Kidney epithelial cell (primary cell): ENCODE data around the gene GRB10. TPM values are rescaled to one million over a fixed set of nuclear protein-coding genes. Genes with fewer than 3 reads are reported as not detected.
A peak's percentile ranks its signal among the peaks of the same experiment; 100 is the strongest.

Source experiments
- DNase-seq: peaks from one replicate; pipeline ENCODE4 v3.0.0-alpha.2; 2010; ENCODE audit warnings: low read depth
- H3K27me3 ChIP-seq: 2 replicates; pipeline ENCODE4 v1.6.0; 2011; ENCODE audit warnings: low read length; ENCODE audit not compliant: control insufficient read depth, insufficient read depth
- H3K36me3 ChIP-seq: 2 replicates; pipeline ENCODE4 v1.5.1; 2011; ENCODE audit warnings: low read length; ENCODE audit not compliant: control insufficient read depth, insufficient read depth
- H3K4me3 ChIP-seq: 2 replicates; pipeline ENCODE4 v1.5.1; 2011; ENCODE audit warnings: low read depth, mild to moderate bottlenecking, control low read depth, low read length
- total RNA-seq: library from RNA; depleted of rRNA; stranded (reverse); fragments of >200 nt; gene quantifications from 2 replicates; pipeline ENCODE4 v1.2.3, GENCODE V29; 2015
- TF ChIP-seq, protein P1 (sequence below): IDR thresholded peaks from 2 replicates; pipeline ENCODE4 v1.5.1; 2011; ENCODE audit warnings: mild to moderate bottlenecking, moderate library complexity, low read length, control low read depth, inconsistent platforms; ENCODE audit not compliant: insufficient read depth, poor library complexity, severe bottlenecking

GRB10 gene
- total RNA-seq, 1 donor from 2014 or later = 86.3 TPM

DNA sequence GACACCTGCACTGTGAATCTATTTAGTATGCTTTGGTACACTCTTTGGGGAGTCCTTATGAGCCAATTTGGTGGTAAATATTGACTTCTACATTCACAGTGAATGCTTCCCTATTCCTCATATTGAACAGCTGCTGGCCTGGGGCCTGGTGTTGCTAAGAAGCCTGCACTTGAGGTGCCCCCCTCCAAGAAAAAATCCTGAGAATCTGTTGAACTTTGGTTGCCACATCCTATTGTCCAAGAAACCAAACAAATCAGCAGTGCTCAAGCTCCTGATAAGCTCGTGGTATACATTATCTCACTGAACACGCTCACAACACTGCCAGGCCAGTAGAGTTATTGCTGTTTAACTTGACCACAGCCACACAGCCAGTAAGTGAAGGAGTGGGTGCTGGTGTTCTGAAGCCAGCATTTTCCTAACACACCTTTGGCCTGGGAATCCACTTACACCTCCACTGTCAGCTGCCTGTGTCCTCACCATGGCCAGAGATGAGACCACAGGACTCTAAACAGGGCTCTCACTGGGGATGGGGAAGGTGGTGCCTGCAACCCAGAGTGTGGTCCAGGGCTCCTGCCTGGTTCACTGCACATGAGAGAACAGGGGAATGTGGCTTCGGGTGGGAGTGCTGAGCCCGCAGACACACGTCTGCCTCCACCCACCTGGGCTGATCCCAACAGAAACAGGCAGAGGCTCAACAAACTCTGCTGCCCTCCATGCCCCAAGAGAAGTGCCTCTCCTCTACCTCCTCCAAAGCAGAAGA is 224.2 kb downstream of the GRB10 start:
- Histone ChIP-seq H3K27me3 (peaks cover 20% of the 10 kb centered on the region), H3K4me3 (no peak overlapping the region)
- DNase-seq = peak; percentile 56

DNA sequence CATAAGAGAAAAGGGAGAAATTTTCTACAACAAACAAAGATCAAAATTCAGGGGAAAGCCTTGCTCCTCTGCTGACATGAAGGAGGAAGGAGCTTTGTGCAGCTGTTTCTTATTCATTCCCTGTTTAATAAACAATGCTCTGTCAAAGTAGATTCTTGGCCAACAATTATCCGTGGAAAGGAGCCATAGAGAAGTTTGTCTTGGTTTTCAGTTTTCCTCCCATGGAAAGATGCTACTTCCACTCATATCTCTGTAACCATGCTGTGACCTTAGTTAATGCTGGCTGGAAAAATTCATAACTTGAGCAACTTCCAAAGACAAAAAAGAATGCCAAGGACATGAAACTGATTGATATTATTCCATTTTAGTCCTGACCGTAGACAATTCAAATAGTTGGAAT is 225.6 kb downstream of the GRB10 start:
- TF ChIP-seq, protein P1, sequence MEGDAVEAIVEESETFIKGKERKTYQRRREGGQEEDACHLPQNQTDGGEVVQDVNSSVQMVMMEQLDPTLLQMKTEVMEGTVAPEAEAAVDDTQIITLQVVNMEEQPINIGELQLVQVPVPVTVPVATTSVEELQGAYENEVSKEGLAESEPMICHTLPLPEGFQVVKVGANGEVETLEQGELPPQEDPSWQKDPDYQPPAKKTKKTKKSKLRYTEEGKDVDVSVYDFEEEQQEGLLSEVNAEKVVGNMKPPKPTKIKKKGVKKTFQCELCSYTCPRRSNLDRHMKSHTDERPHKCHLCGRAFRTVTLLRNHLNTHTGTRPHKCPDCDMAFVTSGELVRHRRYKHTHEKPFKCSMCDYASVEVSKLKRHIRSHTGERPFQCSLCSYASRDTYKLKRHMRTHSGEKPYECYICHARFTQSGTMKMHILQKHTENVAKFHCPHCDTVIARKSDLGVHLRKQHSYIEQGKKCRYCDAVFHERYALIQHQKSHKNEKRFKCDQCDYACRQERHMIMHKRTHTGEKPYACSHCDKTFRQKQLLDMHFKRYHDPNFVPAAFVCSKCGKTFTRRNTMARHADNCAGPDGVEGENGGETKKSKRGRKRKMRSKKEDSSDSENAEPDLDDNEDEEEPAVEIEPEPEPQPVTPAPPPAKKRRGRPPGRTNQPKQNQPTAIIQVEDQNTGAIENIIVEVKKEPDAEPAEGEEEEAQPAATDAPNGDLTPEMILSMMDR = no peak
- no peak for DNase-seq
- H3K4me3 ChIP-seq = no peak overlapping the region
- peaks cover 20% of the 10 kb centered on the region for H3K27me3 ChIP-seq
- H3K36me3 ChIP-seq = no peaks in the 10 kb centered on the region

More for the DNA sequence above, 224.2 kb downstream of the GRB10 start:
- TF ChIP-seq, protein P1 = no peak
- no peaks in the 10 kb centered on the region for H3K36me3 ChIP-seq

DNA sequence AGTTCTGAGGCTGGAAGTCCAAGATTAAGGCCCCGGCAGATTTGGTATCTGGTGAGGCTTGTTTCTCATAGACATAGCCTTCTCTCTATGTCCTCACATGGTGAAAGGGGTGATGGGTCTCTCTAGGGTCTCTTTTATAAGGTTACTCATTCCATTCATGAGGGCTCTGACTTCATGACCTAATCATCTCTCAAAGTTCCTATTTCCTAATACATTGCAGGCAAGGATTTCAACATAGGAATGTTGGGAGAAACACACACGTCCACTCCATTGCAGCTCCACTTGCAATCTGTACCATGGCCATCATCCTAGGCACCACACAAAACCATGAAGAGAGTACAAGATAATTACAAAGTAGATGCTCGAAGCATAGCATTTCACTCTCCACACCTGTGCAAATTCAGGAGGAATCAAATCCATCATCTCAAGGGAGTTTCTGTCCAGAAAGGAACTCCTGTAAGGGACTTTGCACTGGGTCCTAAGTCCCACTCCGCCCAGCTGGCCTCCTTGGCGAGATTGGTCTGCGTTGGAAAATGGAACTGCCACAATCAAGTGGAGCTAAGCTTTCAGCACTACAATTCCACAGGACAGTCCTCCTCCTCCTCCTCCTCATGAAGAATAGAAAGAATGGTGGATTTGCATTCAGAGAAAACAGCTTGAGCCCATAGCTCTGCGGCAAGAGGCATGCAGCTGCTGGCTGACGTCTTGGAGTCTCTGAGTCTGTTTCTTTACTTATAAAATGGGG is 226.3 kb downstream of the GRB10 start:
- Histone ChIP-seq H3K4me3 (no peak overlapping the region), H3K36me3 (no peaks in the 10 kb centered on the region), H3K27me3 (peaks cover 19% of the 10 kb centered on the region)
- no peak for DNase-seq
- TF ChIP-seq, protein P1 = no peak

DNA sequence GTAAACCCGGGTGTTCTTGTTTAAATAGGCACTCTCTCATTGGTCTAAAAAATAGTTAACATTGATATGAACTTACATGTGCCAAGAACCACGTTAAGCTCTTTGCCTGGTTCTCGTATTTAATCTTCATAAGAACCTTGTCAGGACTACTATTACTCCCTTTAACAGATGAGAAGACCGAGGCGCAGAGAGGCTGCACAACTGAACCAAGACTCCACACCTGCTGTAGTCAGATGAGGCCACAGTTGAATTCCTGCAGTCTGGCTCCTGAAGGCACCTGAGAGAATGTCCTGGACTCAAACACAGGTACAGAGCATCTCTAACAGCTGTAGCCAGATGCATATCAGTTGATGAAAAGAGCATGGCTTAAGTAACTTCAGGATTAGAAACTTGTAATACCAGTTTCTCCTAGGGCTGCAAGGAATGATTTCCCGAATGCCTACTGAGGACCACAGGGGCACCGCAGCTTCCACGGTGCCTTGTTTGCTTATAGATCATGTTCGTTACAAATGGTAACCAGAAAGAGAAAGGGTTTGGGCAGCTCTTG is 227.0 kb downstream of the GRB10 start:
- Histone ChIP-seq H3K36me3 (no peaks in the 10 kb centered on the region), H3K27me3 (peaks cover 12% of the 10 kb centered on the region), H3K4me3 (no peak overlapping the region)
- TF ChIP-seq, protein P1 = no peak
- no peak for DNase-seq

DNA sequence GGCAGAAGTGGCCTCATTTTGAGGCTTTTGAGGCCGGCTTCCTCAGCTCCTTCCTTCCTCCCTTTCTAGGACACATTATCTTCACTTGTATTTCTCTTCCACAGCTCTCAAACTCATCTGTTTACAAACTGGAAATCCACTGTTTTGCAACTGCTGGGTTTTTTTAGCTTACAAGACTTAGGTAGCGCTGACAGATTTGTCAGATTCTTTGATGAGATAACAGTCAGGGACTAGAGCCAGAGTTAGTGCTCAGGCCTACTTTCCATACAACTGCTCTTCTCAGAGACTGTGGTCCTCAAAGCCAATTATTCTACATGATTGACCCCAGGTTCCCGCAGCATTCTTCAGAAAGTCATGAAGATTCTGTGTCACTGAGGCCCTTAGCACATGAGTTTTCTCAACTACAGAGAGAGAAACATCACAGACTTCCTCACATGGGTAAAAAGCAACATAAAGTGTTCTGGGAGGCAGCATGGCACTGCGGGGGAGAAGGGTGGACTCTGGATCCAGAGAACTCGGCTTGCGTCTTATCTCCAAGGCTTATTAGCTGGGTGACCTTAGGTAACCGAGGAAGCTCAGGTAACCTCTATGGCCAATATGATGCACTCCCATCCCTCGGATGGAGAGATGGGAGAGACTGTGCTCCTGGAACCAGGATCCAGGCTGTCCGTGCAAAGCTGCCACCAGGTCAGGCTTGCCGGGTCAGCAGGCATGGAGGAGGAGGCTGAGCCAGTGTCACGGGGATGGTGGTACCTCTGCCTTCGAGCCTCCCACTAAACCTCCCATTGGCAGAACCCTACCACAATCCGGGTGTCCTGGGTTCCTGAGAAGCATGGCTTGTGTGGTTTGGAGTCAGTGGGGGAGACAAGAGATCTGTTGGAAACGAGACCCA is 228.0 kb downstream of the GRB10 start:
- TF ChIP-seq, protein P1 = no peak
- Histone ChIP-seq H3K36me3 (no peaks in the 10 kb centered on the region), H3K4me3 (no peak overlapping the region), H3K27me3 (peaks cover 8% of the 10 kb centered on the region)
- no peak for DNase-seq
